NCI-H748 (cell line): ENCODE results near the gene C1orf174.
A peak's percentile ranks its signal among the peaks of the same experiment; 100 is the strongest.
"Not testable (repeated sequence)": the region's sequence is repeated elsewhere in the genome, so short reads cannot be mapped to it uniquely, and the experiment has no call there.

Experiments used
- DNase-seq: peaks from one replicate; lab custom pipeline; 2025; ENCODE audit not compliant: unreplicated experiment; lab: John Stamatoyannopoulos, UW

The C1orf174 gene

DNA sequence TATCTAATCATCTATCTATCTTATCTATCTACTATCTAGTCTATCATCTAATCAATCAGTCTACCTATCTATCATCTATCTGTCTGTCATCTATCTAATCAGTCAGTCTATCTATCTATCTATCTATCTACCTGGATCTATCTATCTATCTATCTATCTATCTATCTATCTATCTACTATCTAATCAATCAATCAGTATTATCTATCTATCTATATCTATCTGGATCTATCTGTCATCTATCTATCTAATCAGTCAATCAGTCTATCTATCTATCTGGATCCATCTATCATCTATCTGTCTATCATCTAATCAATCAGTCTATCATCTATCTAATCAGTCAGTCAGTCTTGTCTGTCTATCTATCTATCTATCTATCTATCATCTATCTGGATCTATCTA is 26.9 kb upstream of the C1orf174 start:
- DNase-seq, result no peak

DNA sequence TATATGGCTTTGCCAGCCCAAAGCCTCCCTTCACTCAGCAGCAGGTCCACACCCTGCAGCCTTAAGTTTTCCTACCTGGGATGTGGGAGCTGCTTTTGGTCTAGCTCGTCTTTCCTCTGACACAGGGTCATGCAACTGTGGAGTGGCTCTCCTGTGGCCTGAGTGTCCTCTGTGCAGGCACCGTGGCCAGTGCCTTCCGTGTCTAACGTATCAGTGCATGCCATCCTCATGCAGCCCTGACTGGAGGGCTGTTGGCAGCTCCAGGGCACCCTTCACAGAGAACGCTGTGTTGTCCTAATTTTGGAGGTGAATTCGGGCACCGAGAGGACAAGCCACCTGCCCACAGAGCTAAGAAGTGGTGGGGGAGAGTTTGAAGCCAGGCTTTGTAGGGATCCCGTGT is 25.7 kb upstream of the C1orf174 start:
- no peak for DNase-seq

DNA sequence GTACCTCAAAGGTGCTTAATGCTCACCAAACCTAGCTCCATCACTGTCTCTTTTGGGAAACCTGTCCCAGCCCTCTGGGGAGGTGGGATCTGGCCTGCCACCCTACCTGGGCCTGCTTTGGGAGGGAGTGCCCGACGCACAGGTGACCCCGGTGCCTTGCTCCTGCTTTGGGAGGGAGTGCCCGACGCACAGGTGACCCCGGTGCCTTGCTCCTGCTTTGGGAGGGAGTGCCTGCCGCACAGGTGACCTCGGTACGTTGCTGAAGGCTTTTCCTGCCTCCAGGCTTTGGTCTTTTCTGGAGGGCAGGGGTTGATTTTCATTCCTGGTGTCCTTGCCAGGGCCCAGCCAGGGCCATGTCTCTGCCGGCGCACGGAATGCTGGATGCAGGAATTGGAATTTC is 25.2 kb upstream of the C1orf174 start:
- no peak for DNase-seq

DNA sequence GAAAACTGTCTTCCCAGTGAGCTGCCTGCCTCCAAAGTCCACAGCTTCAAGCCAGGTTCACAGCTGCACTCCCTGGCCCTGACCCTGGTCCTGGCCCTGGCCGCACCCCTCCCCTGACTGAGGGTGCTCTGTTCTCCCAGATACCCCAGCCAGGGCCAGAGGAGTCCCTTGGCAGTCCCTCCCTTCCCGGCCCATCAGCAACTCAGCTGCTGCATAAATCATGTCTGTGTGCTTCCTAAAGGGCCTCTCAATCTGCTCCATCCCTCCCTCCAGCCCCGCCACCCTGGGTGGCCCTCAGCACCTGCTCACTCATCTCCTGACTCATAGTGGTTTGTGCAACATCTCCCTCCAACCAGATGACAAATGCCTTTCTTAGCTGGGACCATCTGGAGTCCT is 24.8 kb upstream of the C1orf174 start:
- peak; percentile 22 for DNase-seq

GRCh38 chr1:3924186-3924824 is 24.2 kb upstream of the C1orf174 start:
- DNase-seq, result no peak

DNA sequence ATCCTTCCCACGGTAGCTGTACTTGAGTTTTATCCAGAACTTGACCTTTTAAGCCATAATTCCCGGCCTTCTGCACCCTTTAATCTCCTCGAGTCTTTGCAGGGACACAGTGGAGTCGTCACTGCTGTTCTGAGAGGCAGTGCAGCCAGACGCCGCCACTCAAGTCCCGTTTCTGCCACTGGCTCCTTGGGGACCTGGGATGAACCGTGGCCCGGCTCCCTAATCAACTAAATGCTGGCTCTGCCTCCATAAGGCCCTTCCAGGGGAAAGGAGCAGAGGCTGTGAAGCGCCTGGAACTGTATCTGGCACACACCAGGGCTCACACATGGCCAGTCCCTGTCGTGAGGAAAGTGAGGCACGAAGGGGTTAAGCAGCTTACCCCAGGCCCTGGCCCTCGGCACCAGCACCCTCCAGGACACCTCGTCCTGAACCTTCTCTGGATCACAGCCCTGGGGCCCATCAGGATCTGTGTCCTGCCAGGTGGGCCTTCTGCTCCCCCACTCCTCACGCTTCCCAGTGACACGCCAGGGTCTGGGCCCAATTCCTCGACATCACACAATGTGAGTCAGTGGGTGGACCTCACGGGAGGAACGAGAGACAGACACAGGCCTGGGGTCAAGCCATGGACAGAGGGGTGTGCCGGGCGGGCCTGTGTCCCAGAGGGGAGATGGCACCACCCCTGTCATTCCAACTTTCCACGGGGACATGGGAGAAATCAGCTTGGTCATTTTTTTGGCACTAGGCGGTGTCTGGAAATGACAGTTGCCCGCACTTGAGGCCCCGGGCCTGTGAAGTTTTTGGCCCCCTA is 23.5 kb upstream of the C1orf174 start:
- no peak for DNase-seq

GRCh38 chr1:3922851-3923250 is 22.8 kb upstream of the C1orf174 start:
- no peak for DNase-seq

DNA sequence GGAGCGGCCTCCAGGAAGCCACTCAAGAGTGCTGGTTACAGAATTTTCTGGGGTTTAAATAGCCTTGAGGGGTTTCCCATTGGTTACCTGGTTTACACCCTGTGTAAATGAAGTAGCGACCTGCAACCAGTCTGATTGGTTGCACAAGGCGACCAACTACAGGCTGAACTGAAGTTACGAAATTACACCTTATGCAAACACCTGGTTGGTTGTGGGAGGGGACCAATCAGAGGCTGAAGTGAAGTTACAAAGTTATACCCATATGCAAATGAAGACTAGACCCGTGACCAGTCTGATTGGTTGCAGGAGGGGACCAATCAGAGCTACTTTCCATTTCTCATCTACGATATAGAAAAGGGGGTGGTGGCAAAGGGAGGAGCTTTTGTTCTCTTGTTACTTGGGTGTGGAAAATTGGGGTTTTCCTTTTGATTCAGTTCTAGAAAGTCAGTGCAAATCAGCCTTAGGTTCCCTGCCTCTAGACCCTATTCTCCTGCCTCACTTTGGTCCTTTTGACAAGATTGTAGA is 22.2 kb upstream of the C1orf174 start:
- no peak for DNase-seq

DNA sequence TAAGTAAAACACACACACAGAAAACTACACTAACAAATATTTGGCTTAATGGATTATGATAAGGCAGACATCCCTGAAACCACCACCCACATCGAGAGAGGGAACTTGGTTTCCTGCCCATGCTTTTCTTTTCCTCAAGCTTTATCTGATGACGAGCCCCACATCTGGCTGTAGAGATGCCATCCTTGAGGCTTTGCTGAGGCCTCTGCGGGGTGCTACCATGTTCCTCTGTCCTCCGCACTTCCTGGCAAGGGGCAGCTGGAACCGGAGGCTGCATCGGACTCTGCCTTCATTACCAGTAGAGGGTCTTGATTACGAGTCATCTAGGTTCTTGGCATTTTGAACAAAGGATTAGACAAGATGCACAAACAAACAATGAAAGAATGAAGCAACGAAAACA is 21.7 kb upstream of the C1orf174 start:
- no peak for DNase-seq

DNA sequence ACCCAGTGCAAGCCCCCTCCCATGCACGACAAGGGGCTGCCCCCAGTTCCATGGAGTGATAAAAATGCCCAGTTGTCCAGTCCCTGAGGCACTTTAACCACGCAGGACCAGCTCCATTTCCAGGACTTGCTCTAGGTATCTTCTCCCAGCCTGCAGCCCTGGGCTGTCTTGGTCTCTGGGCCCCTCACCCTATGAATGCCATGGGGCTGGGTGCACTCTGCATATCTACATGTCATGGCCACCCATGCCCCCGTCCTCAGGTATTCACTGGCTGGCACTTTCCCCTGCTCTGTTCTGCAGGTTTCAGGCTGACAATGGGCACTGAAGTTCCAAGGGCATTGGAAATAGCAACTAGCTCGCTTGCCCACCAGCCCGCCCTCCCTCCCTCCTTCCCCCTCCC is 19.6 kb upstream of the C1orf174 start:
- DNase-seq, result no peak

DNA sequence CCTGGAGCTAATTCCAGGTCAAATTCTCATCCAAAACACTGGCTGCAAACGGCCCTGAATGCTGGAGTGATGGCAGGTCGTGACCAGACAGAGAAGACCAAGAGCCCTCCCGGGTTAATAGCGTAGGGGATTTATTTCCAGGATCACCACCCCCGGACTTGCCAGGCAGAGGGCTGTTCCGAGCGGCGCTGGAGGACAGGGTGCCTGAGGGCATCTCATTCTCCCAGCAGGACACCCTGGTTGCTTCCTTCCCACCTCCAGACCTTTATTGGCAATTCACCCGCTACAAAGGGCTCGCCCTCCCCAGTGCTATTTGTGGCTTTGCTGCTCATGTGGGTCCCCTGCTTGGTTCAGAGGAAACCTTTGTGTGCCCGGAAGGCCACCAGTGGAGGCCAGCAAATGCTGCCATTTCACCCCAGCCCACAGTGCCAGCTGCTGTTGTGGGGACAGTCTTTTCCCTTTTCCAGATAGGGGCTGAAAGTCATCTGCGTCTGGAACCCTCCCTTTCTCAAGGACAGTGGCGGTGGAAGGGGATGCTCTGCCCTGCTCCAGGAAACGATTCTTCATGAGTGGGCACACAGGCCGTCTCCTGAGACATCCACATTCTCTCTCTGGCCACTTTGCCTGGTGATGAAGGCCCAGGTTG is 19.0 kb upstream of the C1orf174 start:
- no peak for DNase-seq

DNA sequence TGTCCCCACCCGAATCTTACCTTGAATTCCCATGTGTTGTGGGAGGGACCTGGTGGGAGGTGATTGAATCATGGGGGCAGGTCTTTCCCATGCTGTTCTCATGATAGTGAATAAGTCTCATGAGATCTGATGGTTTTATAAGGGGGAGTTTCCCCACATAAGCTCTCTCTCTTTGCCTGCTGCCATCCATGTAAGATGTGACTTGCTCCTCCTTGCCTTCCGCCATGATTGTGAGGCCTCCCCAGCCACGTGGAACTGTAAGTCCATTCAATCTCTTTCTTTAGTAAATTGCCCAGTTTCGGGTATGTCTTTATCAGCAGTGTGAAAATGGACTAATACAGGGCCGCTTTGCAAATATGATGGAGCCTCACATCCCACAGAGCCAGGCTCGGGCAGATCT is 18.3 kb upstream of the C1orf174 start:
- not testable (repeated sequence) for DNase-seq

GRCh38 chr1:3917761-3918160 is 17.7 kb upstream of the C1orf174 start:
- DNase-seq, result no peak

GRCh38 chr1:3915551-3916121 is 15.6 kb upstream of the C1orf174 start:
- no peak for DNase-seq

- no peak for DNase-seq
Measured at GRCh38 chr1:3914911-3915310, 14.8 kb upstream of the C1orf174 start.

DNA sequence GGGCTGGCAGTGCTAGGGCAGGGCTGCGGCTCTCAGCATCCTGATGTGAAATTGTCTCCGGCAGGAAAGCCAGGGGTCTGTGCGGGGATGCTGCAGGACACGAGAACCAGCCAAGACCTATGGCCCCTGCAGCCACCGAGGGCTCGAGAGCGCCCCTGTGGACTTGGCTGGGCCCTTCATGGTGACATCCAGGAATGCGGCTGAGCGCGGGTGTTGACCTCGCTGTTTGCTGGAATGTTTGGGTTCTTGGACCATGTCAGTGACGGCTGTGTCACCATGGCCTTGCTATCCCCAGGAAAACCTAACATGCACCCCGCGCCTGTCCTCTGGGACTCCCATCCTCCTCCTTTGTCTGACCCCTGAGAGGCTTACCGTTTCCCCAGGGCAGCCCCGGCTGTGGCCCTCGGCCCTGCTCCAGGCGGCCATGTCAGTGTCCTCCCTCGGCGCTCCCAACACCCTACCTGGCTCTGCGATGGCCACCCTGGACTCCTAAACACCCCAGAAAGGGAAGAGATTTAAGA is 14.3 kb upstream of the C1orf174 start:
- DNase-seq, result no peak

GRCh38 chr1:3912809-3913685 is 13.0 kb upstream of the C1orf174 start:
- no peak for DNase-seq

- DNase-seq, result no peak
Measured at GRCh38 chr1:3911981-3912808, 12.1 kb upstream of the C1orf174 start.
